ENCODE data around the gene CA11.
"Not testable (repeated sequence)": the region's sequence is repeated elsewhere in the genome, so short reads cannot be mapped to it uniquely, and the experiment has no call there.

The CA11 gene

GRCh38 chr19:48646001-48646721 is at the start of gene CA11:
CA11 (minus strand) TSS chr19:48646187; CDS start chr19:48645632, 555 bp downstream.
- DNase-seq, result peak; percentile 91

GRCh38 chr19:48693629-48694028 is 47.6 kb upstream of the CA11 start:
- not testable (repeated sequence) for DNase-seq

DNA sequence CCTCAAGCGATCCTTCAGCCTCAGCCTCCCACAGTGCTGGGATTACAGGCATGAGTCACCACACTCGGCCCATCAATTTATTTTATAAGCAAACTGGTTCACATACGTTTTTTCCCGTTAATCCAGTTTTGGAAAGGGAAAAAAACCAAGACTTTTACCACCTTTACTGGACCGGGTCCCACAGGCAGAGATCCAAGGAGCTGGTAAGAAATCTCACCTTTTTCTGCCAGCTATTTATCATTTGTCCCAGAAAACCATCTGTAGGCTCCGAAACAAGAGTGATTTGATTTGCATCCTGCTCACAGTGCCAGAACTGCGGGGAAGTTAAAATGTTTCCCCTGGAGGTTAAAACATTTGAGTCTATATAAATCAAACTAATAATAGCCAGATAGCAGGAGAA is 43.5 kb upstream of the CA11 start:
- DNase-seq, result no peak

DNA sequence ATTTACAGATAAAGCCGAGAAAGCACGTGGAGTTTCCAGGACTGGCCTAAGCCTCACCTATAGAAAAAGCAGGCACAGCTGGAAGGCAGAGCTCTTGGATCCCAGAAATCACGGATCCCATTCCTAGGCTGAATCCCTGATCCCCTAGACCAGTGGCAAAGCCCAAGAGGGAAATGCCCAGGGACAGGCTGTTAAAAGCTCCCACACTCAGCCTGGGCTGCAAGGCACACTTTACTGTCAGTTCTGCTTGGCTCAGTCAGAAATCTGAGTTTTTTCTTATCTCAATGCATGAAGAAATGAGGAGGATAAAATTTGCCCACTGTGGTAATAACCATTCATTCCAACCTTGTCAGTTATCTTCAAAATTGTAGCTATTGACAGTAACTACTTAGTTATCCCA is 41.8 kb upstream of the CA11 start:
- no peak for DNase-seq

DNA sequence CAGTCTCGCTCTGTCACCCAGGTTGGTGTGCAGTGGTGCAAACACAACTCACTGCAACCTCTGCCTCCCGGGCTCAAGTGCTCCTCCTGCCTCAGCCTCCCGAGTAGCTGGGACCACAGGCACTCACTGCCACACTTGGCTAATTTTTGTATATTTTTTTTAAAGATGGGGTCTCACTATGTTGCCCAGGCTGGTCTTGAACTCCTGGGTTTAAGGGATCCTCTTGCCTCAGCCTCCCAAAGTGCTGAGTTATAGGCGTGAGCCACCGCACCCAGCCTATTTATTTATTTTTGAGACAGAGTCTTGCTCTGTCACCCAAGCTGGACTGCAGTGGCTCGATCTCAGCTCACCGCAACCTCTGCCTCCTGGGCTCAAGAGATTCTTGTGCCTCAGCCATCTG is 40.6 kb upstream of the CA11 start:
- DNase-seq, result not testable (repeated sequence)

DNA sequence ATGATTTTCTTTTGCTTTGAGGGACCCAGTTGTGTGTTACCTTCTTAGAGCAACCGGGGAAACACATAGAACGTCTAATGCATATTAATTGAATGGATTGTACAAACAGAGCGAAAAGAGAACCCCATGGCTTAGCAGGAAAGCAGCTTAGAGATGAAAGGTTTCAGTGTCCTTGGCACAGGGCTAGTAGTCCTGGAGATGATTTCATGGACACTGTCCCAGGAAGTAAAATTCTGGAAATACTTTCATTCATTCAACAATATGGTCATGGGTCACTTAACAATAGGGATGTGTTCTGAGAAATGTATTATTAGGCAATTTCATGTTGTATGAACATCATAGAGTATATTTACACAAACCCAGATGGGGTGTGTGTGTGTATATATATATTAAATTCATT is 40.1 kb upstream of the CA11 start:
- no peak for DNase-seq

DNA sequence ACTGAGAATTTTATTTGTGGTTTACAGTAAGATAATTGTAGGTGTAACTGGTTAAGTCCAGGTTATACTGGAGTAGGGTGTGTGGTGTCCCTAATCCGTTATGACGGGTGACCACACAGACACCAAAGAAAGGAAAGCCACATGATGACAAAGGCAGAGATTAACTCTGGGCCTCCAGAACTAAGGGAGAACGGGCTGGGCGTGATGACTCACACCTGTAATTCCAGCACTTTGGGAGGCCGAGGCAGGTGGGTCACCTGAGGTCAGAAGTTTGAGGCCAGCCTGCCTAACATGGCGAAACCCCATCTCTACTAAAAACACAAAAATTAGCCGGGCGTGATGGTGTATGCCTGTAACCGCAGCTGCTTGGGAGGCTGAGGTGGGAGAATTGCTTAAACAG is 39.6 kb upstream of the CA11 start:
- no peak for DNase-seq

GRCh38 chr19:48683349-48683748 is 37.4 kb upstream of the CA11 start:
- DNase-seq, result no peak

DNA sequence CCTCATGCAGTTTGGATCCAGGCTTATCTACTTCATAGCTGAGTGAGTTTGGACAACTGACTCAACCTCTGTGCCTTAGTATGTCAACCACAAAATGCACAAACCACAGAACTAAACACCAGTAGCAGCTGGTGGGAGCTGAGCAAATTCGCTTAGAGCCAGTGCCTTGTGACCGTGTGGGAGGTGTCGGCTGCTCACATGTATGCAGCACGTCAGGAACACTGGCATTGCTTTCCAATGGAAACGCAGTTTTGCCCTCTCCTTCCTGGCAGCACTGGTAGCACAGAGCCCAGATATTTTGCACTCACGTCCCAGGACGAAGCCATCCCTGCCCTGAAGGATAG is 35.1 kb upstream of the CA11 start:
- DNase-seq, result no peak

GRCh38 chr19:48680436-48681126 is 34.6 kb upstream of the CA11 start:
- DNase-seq, result no peak

DNA sequence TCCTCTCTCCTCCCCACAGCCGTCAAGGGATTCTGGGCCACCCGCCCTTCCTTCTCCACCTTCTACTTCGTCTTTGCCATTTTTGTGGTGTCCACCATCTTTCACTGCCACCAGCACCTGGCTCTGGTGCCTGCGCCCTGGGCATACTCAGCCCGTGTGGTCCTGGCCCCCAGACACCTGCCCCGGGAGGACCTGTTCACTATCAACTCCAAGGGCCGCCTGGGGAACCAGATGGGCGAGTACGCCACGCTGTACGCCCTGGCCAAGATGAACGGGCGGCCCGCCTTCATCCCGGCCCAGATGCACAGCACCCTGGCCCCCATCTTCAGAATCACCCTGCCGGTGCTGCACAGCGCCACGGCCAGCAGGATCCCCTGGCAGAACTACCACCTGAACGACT is 34.0 kb upstream of the CA11 start:
- DNase-seq, result not testable (repeated sequence)

DNA sequence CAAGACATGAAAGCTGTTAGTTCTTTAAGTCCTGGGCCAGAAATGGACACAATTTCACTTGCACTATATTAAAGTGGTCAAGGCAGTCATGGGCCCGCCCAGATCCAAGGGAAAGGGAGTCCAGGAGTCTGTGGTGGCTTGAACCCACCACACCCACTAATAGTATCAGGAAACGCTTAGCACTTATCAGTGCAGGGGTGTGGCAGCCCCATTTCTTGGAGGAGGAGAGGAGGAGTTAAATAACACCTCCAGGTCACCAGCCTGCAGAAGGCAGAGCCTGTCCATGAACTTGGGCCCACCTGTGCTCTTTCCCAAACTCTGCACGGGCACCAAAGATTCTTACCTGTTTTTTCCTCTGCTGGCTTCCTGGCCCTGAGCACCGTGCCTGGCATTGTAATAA is 32.2 kb upstream of the CA11 start:
- no peak for DNase-seq

- no peak for DNase-seq
These were observed 30.9 kb upstream of the CA11 start for GRCh38 chr19:48676887-48677286.

DNA sequence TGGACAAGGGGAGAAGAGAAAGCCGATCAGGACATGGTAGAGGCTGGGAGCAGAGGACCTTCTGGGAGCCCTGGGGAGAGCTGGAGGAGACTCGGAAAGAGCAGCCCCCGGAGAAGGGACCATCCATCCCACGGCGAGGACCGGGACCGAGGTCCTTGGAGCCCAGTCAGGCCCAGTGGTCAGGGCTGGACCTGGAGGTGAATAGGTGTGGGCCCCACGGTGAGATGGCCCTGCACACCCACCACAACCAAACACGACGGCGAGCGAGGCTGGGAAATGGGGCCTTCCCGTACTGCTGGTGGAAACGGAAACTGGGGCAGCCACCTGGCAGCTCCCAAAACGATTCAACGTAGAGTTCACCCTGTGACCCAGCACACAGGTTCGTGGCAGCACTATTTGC is 30.5 kb upstream of the CA11 start:
- no peak for DNase-seq

GRCh38 chr19:48674921-48675824 is 29.2 kb upstream of the CA11 start:
- DNase-seq, result peak; percentile 69

- no peak for DNase-seq
These were observed 28.3 kb upstream of the CA11 start for GRCh38 chr19:48674216-48674809.

- DNase-seq, result no peak
These were observed 27.6 kb upstream of the CA11 start for GRCh38 chr19:48673436-48674100.

GRCh38 chr19:48672994-48673393 is 27.0 kb upstream of the CA11 start, which contains the start of gene NTN5:
NTN5 (minus strand) TSS chr19:48673017; CDS start chr19:48670986, 2,031 bp downstream.
- DNase-seq, result no peak

- DNase-seq, result no peak
These were observed 25.5 kb upstream of the CA11 start for GRCh38 chr19:48671446-48671995.

- DNase-seq, result no peak
These were observed 24.9 kb upstream of the CA11 start for GRCh38 chr19:48670699-48671445.

DNA sequence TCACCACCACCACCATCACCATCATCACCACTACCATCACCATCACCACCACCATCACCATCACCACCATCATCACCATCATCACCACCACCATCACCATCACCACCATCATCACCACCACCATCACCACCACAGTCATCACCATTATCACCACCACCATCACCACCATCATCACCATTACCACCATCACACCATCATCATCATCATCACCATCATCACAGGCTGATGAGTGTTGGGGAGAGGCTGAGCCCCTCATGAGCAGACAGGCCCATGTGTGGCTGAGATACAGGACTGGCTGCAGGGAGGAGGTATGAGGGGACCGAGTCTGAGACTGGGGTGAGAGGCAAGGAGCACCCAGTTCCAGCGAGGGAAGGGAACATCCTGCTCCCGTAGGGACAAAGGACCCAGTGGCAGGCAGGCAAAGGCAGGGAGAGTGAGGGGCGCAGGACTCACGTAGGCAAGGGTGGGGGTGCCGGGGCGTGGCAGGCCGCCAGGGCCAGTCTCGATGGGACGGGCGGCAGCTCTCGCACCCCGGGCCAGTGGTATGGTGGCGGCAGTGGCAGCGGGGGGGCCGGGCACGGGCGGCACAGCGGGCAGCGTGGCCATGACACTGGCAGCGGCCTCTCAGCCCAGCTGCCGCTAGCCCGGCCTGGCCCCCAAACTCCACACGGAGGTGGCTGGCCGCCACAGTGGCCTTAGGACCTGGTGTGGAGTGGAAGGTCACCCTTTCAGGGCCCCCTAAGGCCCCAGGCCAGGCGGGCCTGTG is 24.1 kb upstream of the CA11 start:
- no peak for DNase-seq

All from activated CD4-positive, alpha-beta T cell treated with anti-CD3 and anti-CD28 coated beads, Interleukin-2, amount 50 U/mL, for 1 hour (primary cell).